ENCODE data around the gene PTMS. TPM values are rescaled to one million over a fixed set of nuclear protein-coding genes. Genes with fewer than 3 reads are reported as not detected.

PTMS gene
- total and polyA plus RNA-seq, 9 of the 15 experiments (the other 6 are each of a cell fraction or from before 2014, with no cell fraction given) = 5.1 to 287 (median 78.5) TPM

- TF ChIP-seq NEUROD1 (IDR thresholded peaks at IDR 0.05; ENCODE audit: borderline replicate concordance, low read depth, low read length, partially characterized antibody) = no peak
- TF ChIP-seq U2AF1 (optimal IDR thresholded peaks at IDR 0.05; ENCODE audit: low read depth, low read length) = no peak
- no peak for TF ChIP-seq HEY1 (CRISPR knock-in tag; IDR thresholded peaks at IDR 0.05; ENCODE audit: borderline replicate concordance)
- TF ChIP-seq SAFB (IDR thresholded peaks at IDR 0.05; ENCODE audit: borderline replicate concordance, low read depth, low read length) = no peak
- TF ChIP-seq EP300 (IDR thresholded peaks at IDR 0.05; ENCODE audit: low read length) = peak; percentile 52
- no peak for TF ChIP-seq STAT6 (CRISPR knock-in tag; IDR thresholded peaks at IDR 0.05)
- no peak for TF ChIP-seq ZNF696 (CRISPR knock-in tag; conservative IDR thresholded peaks at IDR 0.05)
- peak; percentile 97 for TF ChIP-seq CREM (IDR thresholded peaks at IDR 0.05; ENCODE audit: low read depth)
- TF ChIP-seq BRF1 (IDR thresholded peaks at IDR 0.05; ENCODE audit: borderline replicate concordance, extremely low read depth, insufficient read length) = no peak
- peak; percentile 95 for TF ChIP-seq BHLHE40 (IDR thresholded peaks at IDR 0.05; ENCODE audit: low read length)
- TF ChIP-seq ZNF584 (CRISPR knock-in tag; IDR thresholded peaks at IDR 0.05; ENCODE audit: low read depth) = no peak
- no peak for TF ChIP-seq GATAD2B (IDR thresholded peaks at IDR 0.05; ENCODE audit: borderline replicate concordance)
- TF ChIP-seq DEAF1 (CRISPR knock-in tag; IDR thresholded peaks at IDR 0.05) = no peak
- no peak for TF ChIP-seq ZNF408 (CRISPR knock-in tag; IDR thresholded peaks at IDR 0.05; ENCODE audit: low read depth)
- peak; percentile 61; the same call in 1 of the 2 replicates for TF ChIP-seq NFATC3 (IDR thresholded peaks at IDR 0.05)
- peak; percentile 43 to 52; a peak in 2 of 4 replicates for TF ChIP-seq ARNT (IDR thresholded peaks at IDR 0.05)
- TF ChIP-seq SMARCB1 (IDR thresholded peaks at IDR 0.05; ENCODE audit: insufficient read length, low read depth) = no peak
- peak in 1 of 2 experiments; percentile 21; a peak in 1 of 4 replicates for TF ChIP-seq NONO (IDR thresholded peaks at IDR 0.05; ENCODE audit: low read depth in 2 of 2, low read length in 1 of 2)
- TF ChIP-seq ETS2 (tag; IDR thresholded peaks at IDR 0.05; ENCODE audit: borderline replicate concordance, poor library complexity, severe bottlenecking) = no peak
- TF ChIP-seq THRAP3 (IDR thresholded peaks at IDR 0.05; ENCODE audit: borderline replicate concordance) = no peak
- peak; percentile 99 for TF ChIP-seq ETV5 (CRISPR knock-in tag; IDR thresholded peaks at IDR 0.05; ENCODE audit: low read depth)
- no peak for TF ChIP-seq NR1H2 (CRISPR knock-in tag; IDR thresholded peaks at IDR 0.05)
- peak; percentile 93 to 97 for TF ChIP-seq E2F6 (IDR thresholded peaks at IDR 0.05; ENCODE audit: borderline replicate concordance in 1 of 2, extremely low read depth in 1 of 2, insufficient read depth in 1 of 2, insufficient read length in 1 of 2, low read depth in 1 of 2, low read length in 1 of 2, poor library complexity in 1 of 2, severe bottlenecking in 1 of 2)
These were observed 42.4 kb upstream of the PTMS start, which contains the start of gene COPS7A (continued) for GRCh38 chr12:6723607-6724408.

Data from K562 (cell line).